ENCODE measurements around the gene HLA-A. TPM values are rescaled to one million over a fixed set of nuclear protein-coding genes. Genes with fewer than 3 reads are reported as not detected.

The HLA-A gene
- total and polyA plus RNA-seq, 9 donors: 269 to 543 (median 366) TPM

- TF ChIP-seq EP300 (IDR thresholded peaks at IDR 0.05): no peak
- TF ChIP-seq CTCF (IDR thresholded peaks at IDR 0.05): no peak
- TF ChIP-seq POLR2A (IDR thresholded peaks at IDR 0.05): no peak
- intact Hi-C loops (cut with DNase I): loop anchor here in 1 of 4 donors (10.0 kb wide), 1 partner anchor 62 kb away; no protein-coding TSS in a partner anchor
- H3K27ac ChIP-seq: no peak overlapping the region
- H3K9me3 ChIP-seq: no peaks in the 10 kb centered on the region
- DNase-seq: no peak
- 62 to 75% (median 63%) methylated on average over 6 of the region's 6 CpGs for WGBS, 3 donors
- H3K36me3 ChIP-seq: no peaks in the 10 kb centered on the region
- no peak overlapping the region for H3K4me3 ChIP-seq
- peaks cover 5% of the 10 kb centered on the region for H3K4me1 ChIP-seq (ENCODE audit: insufficient read depth)
- no peaks in the 10 kb centered on the region for H3K27me3 ChIP-seq
Measured at GRCh38 chr6:29946223-29947076, 4.1 kb downstream of the HLA-A start.

GRCh38 chr6:29947077-29947980 is 5.0 kb downstream of the HLA-A start:
- Histone ChIP-seq H3K27ac (no peak overlapping the region), H3K9me3 (no peaks in the 10 kb centered on the region), H3K36me3 (no peaks in the 10 kb centered on the region), H3K4me3 (no peak overlapping the region), H3K27me3 (no peaks in the 10 kb centered on the region), H3K4me1 (ENCODE audit: insufficient read depth) (peaks cover 5% of the 10 kb centered on the region)
- no peak for TF ChIP-seq POLR2A (IDR thresholded peaks at IDR 0.05)
- no peak for TF ChIP-seq CTCF (IDR thresholded peaks at IDR 0.05)
- no peak for TF ChIP-seq EP300 (IDR thresholded peaks at IDR 0.05)
- intact Hi-C loops (cut with DNase I): loop anchor here in 1 of 4 donors (10.0 kb wide), 1 partner anchor 63 kb away; no protein-coding TSS in a partner anchor
- DNase-seq: no peak
- 50 to 57% (median 57%) methylated on average over 3 of the region's 3 CpGs for WGBS, 3 donors

- no peak overlapping the region for H3K4me3 ChIP-seq
- no peak for TF ChIP-seq CTCF (IDR thresholded peaks at IDR 0.05)
- no peak for TF ChIP-seq EP300 (IDR thresholded peaks at IDR 0.05)
- no peak for TF ChIP-seq POLR2A (IDR thresholded peaks at IDR 0.05)
- H3K27me3 ChIP-seq: no peaks in the 10 kb centered on the region
- intact Hi-C loops (cut with DNase I): loop anchor here in 2 of 4 donors (2.0 to 10.0 kb wide), 2 partner anchors 55 to 63 kb away; no protein-coding TSS in a partner anchor
- 82 to 97% (median 91%) methylated on average over 2 of the region's 2 CpGs for WGBS, 3 donors
- no peak overlapping the region for H3K27ac ChIP-seq
- H3K9me3 ChIP-seq: no peaks in the 10 kb centered on the region
- H3K4me1 ChIP-seq (ENCODE audit: insufficient read depth): peaks cover 5% of the 10 kb centered on the region
- DNase-seq: no peak
- no peaks in the 10 kb centered on the region for H3K36me3 ChIP-seq
Measured at GRCh38 chr6:29948277-29948676, 5.9 kb downstream of the HLA-A start.

GRCh38 chr6:29949934-29950333 is 7.6 kb downstream of the HLA-A start:
- TF ChIP-seq EP300 (IDR thresholded peaks at IDR 0.05) (no peak), CTCF (IDR thresholded peaks at IDR 0.05) (no peak), POLR2A (IDR thresholded peaks at IDR 0.05) (no peak)
- no peak for DNase-seq
- Histone ChIP-seq H3K4me3 (no peak overlapping the region), H3K4me1 (ENCODE audit: insufficient read depth) (peaks cover 2% of the 10 kb centered on the region), H3K27me3 (no peaks in the 10 kb centered on the region), H3K36me3 (no peaks in the 10 kb centered on the region), H3K27ac (no peak overlapping the region), H3K9me3 (no peaks in the 10 kb centered on the region)
- WGBS, 3 donors: 58 to 79% (median 66%) methylated on average over 6 to 7 of the region's 7 CpGs
- intact Hi-C loops (cut with DNase I): loop anchor here in 2 of 4 donors (2.0 to 10.0 kb wide), 2 partner anchors 57 to 65 kb away; no protein-coding TSS in a partner anchor
